Prostate gland (tissue), 2 donors: Measurements from ENCODE around the gene POLD1. TPM values are rescaled to one million over a fixed set of nuclear protein-coding genes. Genes with fewer than 3 reads are reported as not detected.
"Not testable (repeated sequence)": the region's sequence is repeated elsewhere in the genome, so short reads cannot be mapped to it uniquely, and the experiment has no call there.

ENCODE experiments used
- DNase-seq: peaks from one replicate; pipeline ENCODE4 v3.0.0-alpha.2; 2019; ENCODE audit warnings: low spot score
- H3K27ac ChIP-seq, 2 donors: fragments of 200-600 bp; sonication (generic); 2 replicates each; pipeline ENCODE4 v1.5.1; 2017 to 2019
- H3K27me3 ChIP-seq: fragments of 200-600 bp; sonication (generic); replicated peaks from 2 replicates; pipeline ENCODE4 v1.5.1; 2019; ENCODE audit not compliant: insufficient read depth
- H3K36me3 ChIP-seq, 2 donors: fragments of 200-600 bp; sonication (generic); 1 replicate in 1 of 2; 2 replicates in 1 of 2; pipeline versions ENCODE4 v1.5.1 to v1.8.1; 2017 to 2019
- H3K4me1 ChIP-seq: fragments of 200-600 bp; sonication (generic); replicated peaks from 2 replicates; pipeline ENCODE4 v1.5.1; 2019
- H3K4me3 ChIP-seq, 2 donors: fragments of 200-600 bp; sonication (generic); 2 replicates each; pipeline ENCODE4 v1.5.1; 2017 to 2019
- H3K9me3 ChIP-seq: fragments of 200-600 bp; sonication (generic); 2 replicates; pipeline ENCODE4 v1.5.1; 2017
- POLR2A ChIP-seq: fragments of 450-650 bp; IDR thresholded peaks from one replicate; pipeline ENCODE4 v1.6.1; 2016; ENCODE audit warnings: antibody characterized with exemption, mild to moderate bottlenecking
- POLR2AphosphoS5 ChIP-seq: sonication (generic); formaldehyde crosslinking; IDR thresholded peaks from one replicate; pipeline ENCODE4 v1.6.1; 2017; ENCODE audit warnings: antibody characterized with exemption
- WGBS: methylation state at CpG from one replicate; pipeline ENCODE4 v1.1.5; 2018; 5-methylcytosine and 5-hydroxymethylcytosine counted together
- intact Hi-C: fragments of 100-400 bp; cut with DNase I; formaldehyde crosslinking; loops from one replicate; pipeline ENCODE4 v1.14.2; 2022
- total RNA-seq, 2 donors: library from RNA; depleted of rRNA; stranded (reverse); fragments of >200 nt; gene quantifications; one replicate each; pipeline ENCODE4 v1.1.0, GENCODE V29; 2016
- TF ChIP-seq, protein P1 (sequence below), 4 experiments: fragments of 200-600 bp in 2 of 4; fragments of 450-650 bp in 2 of 4; sonication (generic) in 2 of 4; IDR thresholded peaks; 1 replicate in 3 of 4; 2 replicates in 1 of 4; pipeline ENCODE4 v1.5.1; 2016 to 2019; ENCODE audit warnings: antibody characterized with exemption in 4 of 4, mild to moderate bottlenecking in 2 of 4, moderate library complexity in 2 of 4

POLD1 gene
- total RNA-seq, 2 donors from 2014 or later = 15.6 to 35.7 TPM

DNA sequence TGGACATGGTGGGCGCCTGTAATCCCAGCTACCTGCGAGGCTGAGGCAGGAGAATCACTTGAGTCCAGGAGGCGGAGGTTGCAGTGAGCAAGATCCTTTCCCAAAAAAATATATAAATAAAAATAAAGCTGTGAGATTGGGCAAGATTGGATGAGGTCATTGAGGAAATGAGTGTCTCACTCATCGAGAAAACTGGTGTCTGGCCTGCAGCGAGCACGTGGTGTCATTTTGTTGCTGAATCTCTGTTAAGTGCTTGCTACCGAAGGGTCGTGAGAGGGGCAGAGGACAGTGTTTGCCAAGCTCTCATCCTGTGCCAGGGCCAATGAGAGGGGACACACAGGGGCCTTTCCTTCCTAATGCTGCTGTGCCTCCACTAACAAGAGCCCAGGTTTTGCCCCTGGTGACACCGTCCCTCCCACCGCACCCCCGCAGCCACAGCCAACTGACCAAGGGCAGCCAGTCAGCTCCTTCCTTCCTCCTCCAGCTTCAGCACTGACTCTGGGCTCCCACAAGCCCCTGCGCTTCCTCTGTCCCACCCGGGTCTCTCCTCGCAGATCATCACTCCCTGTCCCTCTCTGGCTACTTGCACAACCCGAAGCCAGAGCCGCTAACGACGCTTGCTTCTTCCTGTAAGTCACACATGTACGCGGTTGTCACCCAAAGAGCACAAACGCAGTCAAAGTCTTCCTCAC, 3.2 kb downstream of the POLD1 start:
- Histone ChIP-seq H3K36me3 (peaks cover 0 to under 1% of the 10 kb centered on the region in 2 donors), H3K4me1 (peaks cover 5% of the 10 kb centered on the region), H3K4me3 (no peak overlapping the region), H3K27ac (no peak overlapping the region), H3K9me3 (no peaks in the 10 kb centered on the region), H3K27me3 (no peaks in the 10 kb centered on the region)
- intact Hi-C loops = loop anchor here (10.0 kb wide), 1 partner anchor 417 kb away; no protein-coding TSS in a partner anchor
- TF ChIP-seq POLR2A = no peak
- TF ChIP-seq POLR2AphosphoS5 = no peak
- TF ChIP-seq, protein P1, sequence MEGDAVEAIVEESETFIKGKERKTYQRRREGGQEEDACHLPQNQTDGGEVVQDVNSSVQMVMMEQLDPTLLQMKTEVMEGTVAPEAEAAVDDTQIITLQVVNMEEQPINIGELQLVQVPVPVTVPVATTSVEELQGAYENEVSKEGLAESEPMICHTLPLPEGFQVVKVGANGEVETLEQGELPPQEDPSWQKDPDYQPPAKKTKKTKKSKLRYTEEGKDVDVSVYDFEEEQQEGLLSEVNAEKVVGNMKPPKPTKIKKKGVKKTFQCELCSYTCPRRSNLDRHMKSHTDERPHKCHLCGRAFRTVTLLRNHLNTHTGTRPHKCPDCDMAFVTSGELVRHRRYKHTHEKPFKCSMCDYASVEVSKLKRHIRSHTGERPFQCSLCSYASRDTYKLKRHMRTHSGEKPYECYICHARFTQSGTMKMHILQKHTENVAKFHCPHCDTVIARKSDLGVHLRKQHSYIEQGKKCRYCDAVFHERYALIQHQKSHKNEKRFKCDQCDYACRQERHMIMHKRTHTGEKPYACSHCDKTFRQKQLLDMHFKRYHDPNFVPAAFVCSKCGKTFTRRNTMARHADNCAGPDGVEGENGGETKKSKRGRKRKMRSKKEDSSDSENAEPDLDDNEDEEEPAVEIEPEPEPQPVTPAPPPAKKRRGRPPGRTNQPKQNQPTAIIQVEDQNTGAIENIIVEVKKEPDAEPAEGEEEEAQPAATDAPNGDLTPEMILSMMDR (IDR thresholded peaks at IDR 0.05) = no peak
- DNase-seq = no peak
- 82% methylated on average over 21 of the region's 21 CpGs for WGBS

DNA sequence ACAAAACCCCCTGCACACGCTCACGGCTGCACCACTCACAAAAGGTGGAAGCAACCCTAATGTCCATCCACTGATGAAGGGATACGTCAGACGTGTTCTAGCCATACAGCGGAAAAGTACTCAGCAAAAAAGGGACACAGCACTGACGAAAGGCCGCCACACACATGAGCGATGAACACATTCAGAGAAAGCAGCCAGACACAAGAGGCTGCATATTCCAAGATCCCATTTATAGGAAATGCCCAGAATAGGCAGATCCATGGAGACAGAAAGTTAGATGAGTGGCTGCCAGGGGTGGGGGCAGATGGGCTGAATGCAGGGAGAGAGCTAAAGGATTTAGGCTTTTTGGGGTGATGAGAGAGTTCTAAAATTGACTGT, 3.7 kb downstream of the POLD1 start:
- H3K36me3 ChIP-seq = no peaks in the 10 kb centered on the region
- WGBS = 95% methylated on average over 8 of the region's 8 CpGs
- TF ChIP-seq POLR2AphosphoS5 (no peak), POLR2A (no peak)
- TF ChIP-seq, protein P1 (IDR thresholded peaks at IDR 0.05) = no peak
- H3K4me1 ChIP-seq = peaks cover 5% of the 10 kb centered on the region
- H3K9me3 ChIP-seq = no peaks in the 10 kb centered on the region
- no peaks in the 10 kb centered on the region for H3K27me3 ChIP-seq
- intact Hi-C loops = loop anchor here (10.0 kb wide), 1 partner anchor 417 kb away; no protein-coding TSS in a partner anchor
- DNase-seq = no peak
- H3K27ac ChIP-seq = no peak overlapping the region
- no peak overlapping the region for H3K4me3 ChIP-seq

DNA sequence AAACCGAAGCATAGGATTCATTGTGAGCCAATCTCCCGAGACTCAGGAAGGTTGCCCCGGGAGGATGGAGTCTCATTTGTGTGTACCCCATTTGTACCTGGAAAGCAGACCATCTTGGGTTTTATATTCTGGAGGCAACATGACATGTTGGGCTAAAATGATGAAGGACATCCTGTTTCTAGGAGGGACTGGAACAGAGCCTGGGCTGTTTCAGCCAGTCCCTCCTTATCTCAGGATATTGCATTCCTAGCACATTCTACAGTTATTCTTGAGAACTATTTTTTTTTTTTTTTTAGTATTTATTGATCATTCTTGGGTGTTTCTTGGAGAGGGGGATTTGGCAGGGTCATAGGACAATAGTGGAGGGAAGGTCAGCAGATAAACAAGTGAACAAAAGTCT, 6.1 kb downstream of the POLD1 start:
- H3K27ac ChIP-seq, H3K4me3 ChIP-seq, H3K4me1 ChIP-seq, H3K9me3 ChIP-seq, DNase-seq, H3K27me3 ChIP-seq, H3K36me3 ChIP-seq, intact Hi-C loops: not testable (repeated sequence)
- WGBS = 93% methylated on average over 3 of the region's 3 CpGs

DNA sequence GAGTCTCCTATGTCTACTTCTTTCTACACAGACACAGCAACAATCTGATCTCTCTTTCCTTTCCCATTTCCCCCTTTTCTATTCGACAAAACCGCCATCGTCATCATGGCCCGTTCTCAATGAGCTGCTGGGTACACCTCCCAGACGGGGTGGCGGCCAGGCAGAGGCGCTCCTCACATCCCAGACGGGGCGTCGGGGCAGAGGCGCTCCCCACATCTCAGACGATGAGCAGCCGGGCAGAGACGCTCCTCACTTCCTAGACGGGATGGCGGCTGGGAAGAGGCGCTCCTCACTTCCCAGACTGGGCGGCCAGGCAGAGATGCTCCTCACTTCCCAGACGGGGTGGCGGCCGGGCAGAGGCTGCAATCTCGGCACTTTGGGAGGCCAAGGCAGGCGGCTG, 6.8 kb downstream of the POLD1 start:
- H3K36me3 ChIP-seq, H3K27me3 ChIP-seq, DNase-seq, H3K4me3 ChIP-seq, H3K27ac ChIP-seq, H3K9me3 ChIP-seq, intact Hi-C loops, H3K4me1 ChIP-seq: not testable (repeated sequence)
- WGBS = 96% methylated on average over 23 of the region's 23 CpGs

DNA sequence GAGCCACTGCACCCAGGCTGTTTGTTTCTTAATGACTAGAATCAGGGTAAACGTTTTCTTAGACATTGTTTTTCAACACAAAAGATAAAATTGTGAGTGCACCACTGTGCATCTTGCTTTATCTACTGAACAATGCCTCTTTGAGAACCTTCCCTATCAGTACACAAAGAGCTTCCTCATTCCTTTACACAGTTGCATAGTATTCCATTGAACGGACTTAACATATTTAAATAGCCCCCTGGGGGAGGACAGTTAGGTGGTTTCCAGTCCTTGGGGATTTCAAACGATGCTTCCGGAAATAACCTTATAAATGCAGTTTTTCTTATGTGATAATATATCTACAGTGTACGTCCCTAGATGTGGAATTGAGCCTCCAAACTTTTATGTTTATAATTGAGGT, 8.6 kb downstream of the POLD1 start:
- Histone ChIP-seq H3K4me3 (no peak overlapping the region), H3K27ac (no peak overlapping the region), H3K9me3 (no peaks in the 10 kb centered on the region), H3K27me3 (no peaks in the 10 kb centered on the region), H3K4me1 (no peaks in the 10 kb centered on the region), H3K36me3 (no peaks in the 10 kb centered on the region)
- no peak for DNase-seq
- WGBS = 94% methylated on average over 5 of the region's 5 CpGs
- TF ChIP-seq POLR2A (no peak), POLR2AphosphoS5 (no peak)
- TF ChIP-seq, protein P1 (IDR thresholded peaks at IDR 0.05) = no peak
- intact Hi-C loops = no loop called here

DNA sequence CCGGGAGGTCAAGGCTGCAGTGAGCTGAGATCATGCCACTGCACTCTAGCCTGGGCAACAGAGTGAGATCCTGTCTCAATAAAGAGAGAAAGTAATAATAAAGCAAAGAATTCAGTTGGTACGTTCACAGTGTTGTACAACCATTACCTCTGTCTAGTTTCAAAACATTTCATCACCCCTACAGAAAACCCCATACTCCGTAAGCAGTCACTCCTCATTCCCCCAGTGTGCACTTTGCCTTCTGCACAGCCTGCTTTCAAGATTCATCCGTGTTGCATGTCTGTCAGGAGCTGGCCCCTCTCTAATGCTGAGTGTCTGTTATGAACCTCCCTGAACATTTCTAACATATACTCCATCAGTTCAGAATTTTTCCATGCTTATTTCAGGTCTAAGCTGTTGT, 9.4 kb downstream of the POLD1 start:
- no peaks in the 10 kb centered on the region for H3K9me3 ChIP-seq
- no peak overlapping the region for H3K27ac ChIP-seq
- no peak for DNase-seq
- H3K27me3 ChIP-seq = no peaks in the 10 kb centered on the region
- 94% methylated on average over 4 of the region's 4 CpGs for WGBS
- no peak for TF ChIP-seq POLR2A
- TF ChIP-seq, protein P1 (IDR thresholded peaks at IDR 0.05) = no peak
- no peaks in the 10 kb centered on the region for H3K36me3 ChIP-seq
- no peak overlapping the region for H3K4me3 ChIP-seq
- no peaks in the 10 kb centered on the region for H3K4me1 ChIP-seq
- intact Hi-C loops = no loop called here
